ENCODE data around the gene CEP350. TPM values are rescaled to one million over a fixed set of nuclear protein-coding genes. Genes with fewer than 3 reads are reported as not detected.
A peak's percentile ranks its signal among the peaks of the same experiment; 100 is the strongest.

Gene CEP350
- total RNA-seq: 18.0 TPM

DNA sequence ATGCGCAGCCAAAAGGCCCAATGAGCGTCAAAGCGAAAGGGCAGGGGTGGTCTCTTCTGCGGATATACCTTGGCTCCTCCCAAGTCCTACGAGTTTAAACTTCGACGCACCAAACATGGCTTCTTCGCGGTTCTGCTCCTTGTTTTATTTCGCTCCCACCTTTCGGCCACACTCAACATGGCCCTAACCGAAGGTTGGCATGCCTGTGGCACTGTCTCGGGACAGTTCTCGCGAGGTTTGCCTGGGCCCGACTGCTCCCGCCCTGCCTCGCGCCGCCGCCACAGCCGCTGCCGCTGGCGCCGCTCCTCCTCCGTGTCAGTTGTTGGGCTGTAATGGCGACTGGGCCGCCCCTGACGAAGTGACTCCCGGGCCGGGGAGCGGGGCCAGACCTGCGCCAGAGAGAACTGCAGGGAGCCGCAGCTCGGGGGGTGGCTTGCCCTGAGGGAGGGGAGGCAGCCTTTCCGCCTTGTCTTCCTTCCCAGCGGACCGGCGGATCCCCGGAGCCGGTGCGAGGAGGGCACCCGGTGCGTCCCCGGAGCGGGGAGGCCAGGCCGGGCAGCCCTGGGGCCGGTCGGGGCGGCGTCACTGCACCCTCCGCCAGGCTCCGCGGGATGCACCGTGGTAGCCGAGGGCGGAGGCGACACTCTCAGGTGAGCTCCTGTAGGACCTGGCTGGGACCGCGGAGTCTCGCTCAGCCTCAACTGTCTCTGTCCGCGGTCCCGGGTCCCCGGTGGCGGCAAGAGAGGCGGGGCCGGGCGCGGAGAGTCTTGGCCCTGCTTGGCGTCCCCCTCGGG, at the start of gene CEP350:
Gene CEP350 (plus strand): TSS at position 318 of the 794 bp plus-strand sequence. CDS start 31,372 bp downstream, outside the sequence.
- ATAC-seq: peak; percentile 94
- DNase-seq (ENCODE audit: low spot score): peak; percentile 98

GRCh38 chr1:179910934-179911333, 43.7 kb upstream of the CEP350 start:
- DNase-seq (ENCODE audit: low spot score) (no peak), ATAC-seq (no peak)

GRCh38 chr1:179911812-179912211, 42.8 kb upstream of the CEP350 start:
- ATAC-seq: no peak
- DNase-seq (ENCODE audit: low spot score): no peak

- ATAC-seq (no peak), DNase-seq (ENCODE audit: low spot score) (no peak)
These were observed 36.8 kb upstream of the CEP350 start for GRCh38 chr1:179917601-179918429.

GRCh38 chr1:179921472-179921871, 33.1 kb upstream of the CEP350 start:
- DNase-seq (ENCODE audit: low spot score) (no peak), ATAC-seq (no peak)

GRCh38 chr1:179921981-179922872, 32.4 kb upstream of the CEP350 start:
- no peak for ATAC-seq

GRCh38 chr1:179923029-179923428, 31.6 kb upstream of the CEP350 start:
- ATAC-seq: no peak
- DNase-seq (ENCODE audit: low spot score): no peak

More at GRCh38 chr1:179921981-179922872, 32.4 kb upstream of the CEP350 start:
- no peak for DNase-seq (ENCODE audit: low spot score)

- ATAC-seq: no peak
- no peak for DNase-seq (ENCODE audit: low spot score)
These were observed 30.3 kb upstream of the CEP350 start for GRCh38 chr1:179924268-179924667.

- no peak for DNase-seq (ENCODE audit: low spot score)
- no peak for ATAC-seq
These were observed 29.3 kb upstream of the CEP350 start for GRCh38 chr1:179925302-179925701.

- ATAC-seq: no peak
- no peak for DNase-seq (ENCODE audit: low spot score)
These were observed 28.4 kb upstream of the CEP350 start for GRCh38 chr1:179925922-179926849.

GRCh38 chr1:179926850-179927205, 27.8 kb upstream of the CEP350 start:
- DNase-seq (ENCODE audit: low spot score) (no peak), ATAC-seq (no peak)

DNA sequence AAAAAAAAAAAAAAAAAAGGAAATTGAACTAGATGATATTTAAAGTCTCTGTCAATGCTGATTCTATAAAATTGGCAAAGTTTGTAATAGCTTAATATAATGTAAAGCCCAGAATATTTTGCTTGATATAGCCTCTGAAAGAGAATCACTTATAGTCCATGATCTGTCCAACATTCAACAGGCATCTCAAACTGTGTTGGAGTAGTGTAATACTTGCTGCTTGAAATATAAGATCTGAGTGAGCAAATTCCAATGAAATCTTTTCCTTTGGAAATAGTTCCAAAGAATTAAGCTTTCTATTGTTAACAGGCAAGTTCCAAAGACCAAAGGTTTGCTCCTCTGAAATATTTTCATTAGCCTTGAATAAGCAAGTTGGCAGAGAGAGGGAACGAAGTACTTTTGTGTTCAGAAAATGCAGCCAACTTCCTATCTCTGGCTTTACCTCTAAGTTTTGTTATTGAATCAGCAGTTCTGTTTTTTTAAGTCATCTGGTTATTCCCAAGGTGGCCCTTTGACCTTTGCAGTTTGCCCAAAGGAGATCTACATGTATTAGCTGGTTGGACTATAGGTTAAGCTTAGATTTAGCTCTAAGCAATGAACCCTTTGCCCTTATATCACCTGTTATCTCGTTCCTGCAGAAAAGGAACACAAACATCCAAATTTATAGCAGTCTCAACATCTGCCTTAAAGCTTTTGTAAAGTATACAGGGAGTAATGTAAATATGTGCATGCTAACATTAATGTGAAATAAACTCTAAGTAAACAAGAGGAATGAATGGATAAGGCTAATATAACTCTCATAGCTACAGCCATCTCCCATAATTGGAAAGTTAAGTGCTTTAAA, 24.4 kb upstream of the CEP350 start:
- peak; percentile 48 for ATAC-seq
- DNase-seq (ENCODE audit: low spot score): no peak

- DNase-seq (ENCODE audit: low spot score) (no peak), ATAC-seq (no peak)
These were observed 23.7 kb upstream of the CEP350 start for GRCh38 chr1:179930867-179931266.

DNA sequence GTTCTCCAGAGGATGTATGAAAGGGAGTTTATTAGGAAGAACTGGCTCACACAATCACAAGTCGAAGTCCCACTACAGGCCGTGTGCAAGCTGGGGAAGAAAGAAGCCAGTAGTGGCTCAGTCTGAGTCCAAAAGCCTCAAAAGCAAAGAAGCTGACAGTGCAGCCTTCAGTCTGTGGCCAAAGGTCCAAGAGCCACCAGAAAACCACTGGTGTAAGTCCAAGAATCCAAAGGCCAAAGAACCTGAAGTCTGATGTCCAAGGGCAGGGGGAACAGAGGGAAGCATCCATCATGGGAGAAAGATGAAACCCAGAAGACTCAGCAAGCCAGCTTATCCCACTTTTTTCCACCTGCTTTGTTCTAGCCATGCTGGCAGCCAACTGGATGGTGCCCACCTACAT, 21.4 kb upstream of the CEP350 start:
- DNase-seq (ENCODE audit: low spot score): no peak
- no peak for ATAC-seq

DNA sequence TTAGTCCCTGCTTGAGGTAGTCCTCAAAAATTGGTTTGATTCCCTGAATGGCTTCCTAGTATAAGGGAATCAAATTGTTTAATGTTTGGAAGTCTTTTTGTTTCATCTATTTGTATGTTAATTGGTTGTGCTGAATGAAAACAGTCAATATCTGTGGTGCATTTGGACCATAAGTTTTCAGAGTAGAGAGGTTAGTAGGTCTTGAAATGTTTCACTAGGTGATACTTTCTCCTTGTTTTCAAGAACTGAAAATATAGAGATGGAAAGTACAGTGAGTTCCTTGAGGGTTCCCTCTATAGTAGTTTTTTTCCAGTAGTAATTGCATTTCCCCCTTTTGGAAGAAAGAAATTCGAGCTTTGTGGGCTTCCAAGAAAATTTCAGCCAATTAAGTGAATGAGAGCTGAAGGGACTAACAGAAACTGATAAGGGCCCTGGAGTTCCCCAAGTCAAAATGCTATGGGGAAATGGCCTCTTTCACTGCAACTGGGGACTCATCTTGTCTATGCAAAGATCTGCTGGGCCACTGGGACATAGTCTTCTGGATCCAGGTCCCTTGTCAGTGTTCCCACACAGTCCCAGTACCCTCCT, 18.6 kb upstream of the CEP350 start:
- DNase-seq (ENCODE audit: low spot score) (no peak), ATAC-seq (no peak)

GRCh38 chr1:179937668-179938254, 16.8 kb upstream of the CEP350 start:
- DNase-seq (ENCODE audit: low spot score) (no peak), ATAC-seq (no peak)

DNA sequence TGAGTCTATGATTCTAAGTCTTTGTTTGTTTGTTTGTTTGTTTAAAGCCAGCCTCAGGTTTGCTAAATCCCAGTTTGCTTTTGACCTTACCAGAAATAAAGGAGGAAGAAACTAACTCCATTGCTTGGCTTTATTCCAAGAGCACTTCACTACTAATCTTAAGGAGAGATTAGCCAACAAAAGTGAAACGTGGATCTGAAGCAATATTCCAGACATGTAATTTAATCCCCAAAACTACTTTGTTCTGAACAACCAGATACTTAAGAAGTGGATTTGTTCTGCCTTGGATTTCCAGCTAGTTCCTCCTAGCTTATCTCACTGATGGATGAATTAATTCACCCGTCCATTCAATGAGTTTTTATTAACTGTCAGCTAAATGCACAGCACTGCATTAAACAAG, 15.9 kb upstream of the CEP350 start:
- ATAC-seq (no peak), DNase-seq (ENCODE audit: low spot score) (no peak)

DNA sequence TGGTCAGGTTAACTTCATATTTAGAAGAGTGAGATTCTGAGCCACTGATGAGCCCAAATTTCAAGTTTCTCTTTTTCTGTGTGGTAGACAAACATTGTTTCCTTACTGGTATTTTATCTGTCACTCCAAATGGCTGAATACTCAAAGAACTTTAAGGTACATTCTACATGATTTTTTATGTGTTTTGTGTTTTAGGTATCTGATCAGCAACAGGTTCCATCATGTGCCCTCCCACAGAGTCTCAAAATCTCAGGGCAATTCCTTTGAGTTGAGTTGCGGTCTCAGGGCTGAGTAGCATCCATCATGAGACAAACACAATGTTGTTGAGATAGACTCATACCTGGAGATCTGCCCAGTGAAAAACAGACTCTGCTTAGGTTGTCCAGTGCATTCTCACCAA, 14.7 kb upstream of the CEP350 start:
- DNase-seq (ENCODE audit: low spot score) (no peak), ATAC-seq (no peak)
